ENCODE data around the gene ATP10B.

Gene ATP10B

GRCh38 chr5:160555581-160555970, 296.4 kb downstream of the ATP10B start:
- DNase-seq (ENCODE audit: low spot score) = no peak

- no peak for DNase-seq (ENCODE audit: low spot score)
These were observed 301.9 kb downstream of the ATP10B start for GRCh38 chr5:160550075-160550474.

- DNase-seq (ENCODE audit: low spot score) = no peak
These were observed 302.9 kb downstream of the ATP10B start for GRCh38 chr5:160548949-160549645.

GRCh38 chr5:160547872-160548271, 304.1 kb downstream of the ATP10B start:
- no peak for DNase-seq (ENCODE audit: low spot score)

- DNase-seq (ENCODE audit: low spot score) = no peak
These were observed 304.9 kb downstream of the ATP10B start for GRCh38 chr5:160547061-160547460.

GRCh38 chr5:160545832-160546231, 306.2 kb downstream of the ATP10B start:
- no peak for DNase-seq (ENCODE audit: low spot score)

- DNase-seq (ENCODE audit: low spot score) = no peak
These were observed 308.6 kb downstream of the ATP10B start for GRCh38 chr5:160543395-160543794.

- no peak for DNase-seq (ENCODE audit: low spot score)
These were observed 309.2 kb downstream of the ATP10B start for GRCh38 chr5:160542840-160543239.

GRCh38 chr5:160542281-160542680, 309.7 kb downstream of the ATP10B start:
- DNase-seq (ENCODE audit: low spot score) = no peak

GRCh38 chr5:160539431-160539830, 312.6 kb downstream of the ATP10B start:
- no peak for DNase-seq (ENCODE audit: low spot score)

- DNase-seq (ENCODE audit: low spot score) = no peak
These were observed 314.1 kb downstream of the ATP10B start for GRCh38 chr5:160537940-160538339.

- no peak for DNase-seq (ENCODE audit: low spot score)
These were observed 314.9 kb downstream of the ATP10B start for GRCh38 chr5:160537116-160537515.

GRCh38 chr5:160534914-160535313, 317.1 kb downstream of the ATP10B start:
- no peak for DNase-seq (ENCODE audit: low spot score)

- DNase-seq (ENCODE audit: low spot score) = no peak
These were observed 317.9 kb downstream of the ATP10B start for GRCh38 chr5:160534125-160534524.

- DNase-seq (ENCODE audit: low spot score) = no peak
These were observed 326.3 kb downstream of the ATP10B start for GRCh38 chr5:160525471-160526261.

- no peak for DNase-seq (ENCODE audit: low spot score)
These were observed 327.2 kb downstream of the ATP10B start for GRCh38 chr5:160524827-160525226.

- no peak for DNase-seq (ENCODE audit: low spot score)
These were observed 328.4 kb downstream of the ATP10B start for GRCh38 chr5:160523502-160524163.

GRCh38 chr5:160521392-160521663, 330.7 kb downstream of the ATP10B start:
- DNase-seq (ENCODE audit: low spot score) = no peak

- no peak for DNase-seq (ENCODE audit: low spot score)
These were observed 331.2 kb downstream of the ATP10B start for GRCh38 chr5:160520609-160521391.

GRCh38 chr5:160516696-160517530, 335.1 kb downstream of the ATP10B start:
- DNase-seq (ENCODE audit: low spot score) = no peak

GRCh38 chr5:160514866-160515265, 337.1 kb downstream of the ATP10B start:
- DNase-seq (ENCODE audit: low spot score) = no peak

GRCh38 chr5:160514191-160514590, 337.8 kb downstream of the ATP10B start:
- no peak for DNase-seq (ENCODE audit: low spot score)

Measured in HuH-7 (cell line).